ENCODE measurements around the gene ZNF444.
"Not testable (repeated sequence)": the region's sequence is repeated elsewhere in the genome, so short reads cannot be mapped to it uniquely, and the experiment has no call there.

ZNF444 gene

DNA sequence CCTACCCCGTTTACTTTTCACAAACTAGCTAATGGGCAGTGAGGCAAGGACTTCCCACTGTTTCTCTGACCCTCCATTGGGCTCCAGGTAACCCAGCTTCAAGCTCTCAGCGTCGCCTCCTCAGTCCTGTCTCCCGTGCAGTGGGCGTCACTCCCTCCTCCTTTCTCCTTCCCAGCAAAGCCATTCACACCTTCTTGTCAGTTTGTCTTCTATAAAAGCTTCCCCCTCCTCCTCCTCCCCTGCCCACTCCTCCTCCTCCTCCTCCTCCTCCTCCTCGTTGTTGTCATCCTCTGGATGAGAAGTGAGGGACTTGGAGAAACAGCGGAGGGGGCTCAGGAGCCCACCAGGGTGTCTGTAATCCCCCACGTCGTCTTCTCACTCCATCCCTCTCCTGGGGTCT is 33.0 kb downstream of the ZNF444 start:
- H3K4me3 ChIP-seq (ENCODE audit: insufficient read length, low read depth): no peak overlapping the region
- TF ChIP-seq ZNF274 (IDR thresholded peaks at IDR 0.05; ENCODE audit: low read depth, low read length): no peak
- TF ChIP-seq SUZ12 (IDR thresholded peaks at IDR 0.05; ENCODE audit: extremely low read depth, insufficient read depth, insufficient read length): no peak
- no peak for TF ChIP-seq YY1 (IDR thresholded peaks at IDR 0.05; ENCODE audit: insufficient read depth, insufficient read length)
- peaks cover 4% of the 10 kb centered on the region for H3K4me1 ChIP-seq (ENCODE audit: insufficient read depth, insufficient read length)
- no peak overlapping the region for H3K9ac ChIP-seq (ENCODE audit: insufficient read length, low read depth)
- no peak for DNase-seq (ENCODE audit: low read depth, low spot score)
- no peaks in the 10 kb centered on the region for H3K36me3 ChIP-seq (ENCODE audit: insufficient read depth, insufficient read length, low read length)
- peaks cover 7% of the 10 kb centered on the region for H3K27me3 ChIP-seq (ENCODE audit: insufficient read depth, insufficient read length)
- H3K9me3 ChIP-seq (ENCODE audit: insufficient read depth, low read length): no peaks in the 10 kb centered on the region

DNA sequence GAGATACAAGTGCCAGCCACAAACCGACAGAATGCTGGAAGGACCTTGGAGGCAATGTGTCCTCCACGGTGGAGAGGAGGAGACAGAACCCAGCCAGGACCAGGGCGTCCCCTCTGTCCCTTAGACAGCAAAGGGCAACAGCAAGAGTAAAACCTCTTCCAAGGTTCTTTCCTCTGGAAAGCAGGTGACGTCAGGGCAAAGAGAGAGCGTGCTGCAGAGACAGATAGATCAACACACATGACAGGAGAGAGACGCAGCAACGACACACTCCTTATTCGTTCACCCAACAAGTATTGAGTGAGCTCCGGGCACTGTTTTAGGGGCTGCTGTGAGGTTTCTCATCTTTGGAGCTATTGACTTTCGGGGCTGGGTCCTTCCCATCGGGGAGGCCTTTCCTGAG is 33.5 kb downstream of the ZNF444 start:
- peaks cover 7% of the 10 kb centered on the region for H3K27me3 ChIP-seq (ENCODE audit: insufficient read depth, insufficient read length)
- TF ChIP-seq ZNF274 (IDR thresholded peaks at IDR 0.05; ENCODE audit: low read depth, low read length): no peak
- TF ChIP-seq SUZ12 (IDR thresholded peaks at IDR 0.05; ENCODE audit: extremely low read depth, insufficient read depth, insufficient read length): no peak
- peaks cover 4% of the 10 kb centered on the region for H3K4me1 ChIP-seq (ENCODE audit: insufficient read depth, insufficient read length)
- DNase-seq (ENCODE audit: low read depth, low spot score): no peak
- H3K9me3 ChIP-seq (ENCODE audit: insufficient read depth, low read length): no peaks in the 10 kb centered on the region
- H3K9ac ChIP-seq (ENCODE audit: insufficient read length, low read depth): no peak overlapping the region
- no peaks in the 10 kb centered on the region for H3K36me3 ChIP-seq (ENCODE audit: insufficient read depth, insufficient read length, low read length)
- no peak overlapping the region for H3K4me3 ChIP-seq (ENCODE audit: insufficient read length, low read depth)

DNA sequence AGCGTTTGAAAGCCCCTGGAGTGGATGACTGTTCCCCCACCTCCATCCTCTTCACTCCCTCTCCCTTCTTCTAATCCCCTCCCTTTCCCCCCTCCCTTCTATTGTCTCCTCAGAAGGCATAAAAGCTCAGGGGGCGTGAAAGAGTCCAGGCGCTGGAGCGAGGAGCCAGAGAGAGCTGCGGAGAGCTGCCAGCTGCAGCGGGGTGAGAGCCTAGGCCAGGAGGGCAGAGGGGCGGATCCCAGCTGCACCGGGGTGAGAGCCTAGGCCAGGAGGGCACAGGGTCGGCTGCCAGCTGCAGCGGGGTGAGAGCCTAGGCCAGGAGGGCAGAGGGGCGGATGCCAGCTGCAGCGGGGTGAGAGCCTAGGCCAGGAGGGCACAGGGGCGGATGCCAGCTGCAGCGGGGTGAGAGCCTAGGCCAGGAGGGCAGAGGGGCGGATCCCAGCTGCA is 34.8 kb downstream of the ZNF444 start, which contains the start of gene GALP:
Gene GALP, plus strand, starts transcription at position 148 of the 447 bp plus-strand sequence. CDS start 1,101 bp downstream, outside the sequence.
- H3K9me3 ChIP-seq (ENCODE audit: insufficient read depth, low read length); H3K36me3 ChIP-seq (ENCODE audit: insufficient read depth, insufficient read length, low read length); H3K4me1 ChIP-seq (ENCODE audit: insufficient read depth, insufficient read length); H3K4me3 ChIP-seq (ENCODE audit: insufficient read length, low read depth); DNase-seq (ENCODE audit: low read depth, low spot score); H3K27me3 ChIP-seq (ENCODE audit: insufficient read depth, insufficient read length); H3K9ac ChIP-seq (ENCODE audit: insufficient read length, low read depth): not testable (repeated sequence)

DNA sequence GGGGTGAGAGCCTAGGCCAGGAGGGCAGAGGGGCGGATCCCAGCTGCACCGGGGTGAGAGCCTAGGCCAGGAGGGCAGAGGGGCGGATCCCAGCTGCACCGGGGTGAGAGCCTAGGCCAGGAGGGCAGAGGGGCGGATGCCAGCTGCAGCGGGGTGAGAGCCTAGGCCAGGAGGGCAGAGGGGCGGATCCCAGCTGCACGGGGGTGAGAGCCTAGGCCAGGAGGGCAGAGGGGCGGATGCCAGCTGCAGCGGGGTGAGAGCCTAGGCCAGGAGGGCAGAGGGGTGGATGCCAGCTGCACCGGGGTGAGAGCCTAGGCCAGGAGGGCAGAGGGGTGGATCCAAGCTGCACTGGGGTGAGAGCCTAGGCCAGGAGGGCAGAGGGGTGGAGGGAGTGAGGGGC is 35.2 kb downstream of the ZNF444 start:
- not testable (repeated sequence) for H3K27me3 ChIP-seq (ENCODE audit: insufficient read depth, insufficient read length); H3K4me1 ChIP-seq (ENCODE audit: insufficient read depth, insufficient read length); DNase-seq (ENCODE audit: low read depth, low spot score); H3K36me3 ChIP-seq (ENCODE audit: insufficient read depth, insufficient read length, low read length); H3K4me3 ChIP-seq (ENCODE audit: insufficient read length, low read depth); H3K9me3 ChIP-seq (ENCODE audit: insufficient read depth, low read length); H3K9ac ChIP-seq (ENCODE audit: insufficient read length, low read depth)

DNA sequence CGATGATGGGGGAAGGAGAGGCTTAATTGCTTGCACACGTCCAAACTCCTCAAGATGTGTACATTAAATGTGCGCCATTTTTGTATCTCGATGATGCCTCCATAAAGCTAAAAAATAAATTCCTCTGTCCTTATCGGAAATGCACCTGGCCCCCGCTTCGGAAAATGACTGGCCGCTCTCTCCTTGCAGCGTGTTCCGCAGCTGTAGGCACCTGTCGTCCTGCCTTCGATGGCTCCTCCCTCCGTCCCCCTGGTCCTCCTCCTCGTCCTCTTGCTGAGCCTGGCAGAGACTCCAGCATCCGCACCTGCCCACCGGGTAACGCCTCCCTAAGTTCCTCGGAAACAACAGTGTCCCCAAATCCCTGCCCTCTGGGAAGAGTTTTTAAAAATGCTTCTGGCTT is 35.8 kb downstream of the ZNF444 start:
- Histone ChIP-seq H3K27me3 (ENCODE audit: insufficient read depth, insufficient read length) (peaks cover 7% of the 10 kb centered on the region), H3K36me3 (ENCODE audit: insufficient read depth, insufficient read length, low read length) (no peaks in the 10 kb centered on the region), H3K4me1 (ENCODE audit: insufficient read depth, insufficient read length) (peaks cover 4% of the 10 kb centered on the region), H3K9ac (ENCODE audit: insufficient read length, low read depth) (no peak overlapping the region), H3K9me3 (ENCODE audit: insufficient read depth, low read length) (no peaks in the 10 kb centered on the region), H3K4me3 (ENCODE audit: insufficient read length, low read depth) (no peak overlapping the region)
- TF ChIP-seq SUZ12 (IDR thresholded peaks at IDR 0.05; ENCODE audit: extremely low read depth, insufficient read depth, insufficient read length) (no peak), YY1 (IDR thresholded peaks at IDR 0.05; ENCODE audit: insufficient read depth, insufficient read length) (no peak), ZNF274 (IDR thresholded peaks at IDR 0.05; ENCODE audit: low read depth, low read length) (no peak)
- no peak for DNase-seq (ENCODE audit: low read depth, low spot score)

DNA sequence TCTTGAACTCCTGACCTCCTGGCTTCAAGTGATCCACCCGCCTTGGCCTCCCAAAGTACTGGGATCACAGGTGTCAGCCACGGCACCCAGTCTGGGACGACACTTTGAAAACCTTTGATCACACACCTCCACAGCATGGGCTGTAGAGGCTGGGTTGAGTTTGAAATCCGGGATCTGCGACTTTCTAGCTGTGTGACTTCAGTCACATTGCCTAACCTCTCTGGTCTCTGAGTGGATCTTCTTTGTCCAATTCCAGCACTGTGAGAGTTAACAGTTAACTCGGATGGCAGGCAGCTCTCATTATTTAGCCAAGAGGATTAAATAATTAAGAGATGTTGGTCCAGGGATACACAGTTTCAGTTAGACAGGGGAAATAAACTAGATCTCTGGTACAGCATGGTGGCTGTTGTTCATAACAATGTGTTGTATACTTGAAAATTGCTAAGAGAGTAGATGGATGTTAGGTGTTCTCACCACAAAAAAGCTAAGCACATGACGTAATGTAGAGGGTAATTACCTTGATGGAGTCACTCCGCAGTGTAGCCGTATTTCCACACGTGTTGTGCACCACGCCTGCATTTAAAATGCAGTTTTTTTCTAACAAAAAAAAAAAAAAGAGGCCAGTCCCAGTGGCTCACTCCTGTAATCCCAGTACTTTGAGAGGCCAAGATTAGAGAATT is 36.6 kb downstream of the ZNF444 start:
- Histone ChIP-seq H3K9ac (ENCODE audit: insufficient read length, low read depth) (no peak overlapping the region), H3K9me3 (ENCODE audit: insufficient read depth, low read length) (no peaks in the 10 kb centered on the region), H3K36me3 (ENCODE audit: insufficient read depth, insufficient read length, low read length) (no peaks in the 10 kb centered on the region), H3K27me3 (ENCODE audit: insufficient read depth, insufficient read length) (peaks cover 7% of the 10 kb centered on the region), H3K4me3 (ENCODE audit: insufficient read length, low read depth) (no peak overlapping the region), H3K4me1 (ENCODE audit: insufficient read depth, insufficient read length) (peaks cover 4% of the 10 kb centered on the region)
- TF ChIP-seq SUZ12 (IDR thresholded peaks at IDR 0.05; ENCODE audit: extremely low read depth, insufficient read depth, insufficient read length) (no peak), YY1 (IDR thresholded peaks at IDR 0.05; ENCODE audit: insufficient read depth, insufficient read length) (no peak), ZNF274 (IDR thresholded peaks at IDR 0.05; ENCODE audit: low read depth, low read length) (no peak)
- DNase-seq (ENCODE audit: low read depth, low spot score): no peak

DNA sequence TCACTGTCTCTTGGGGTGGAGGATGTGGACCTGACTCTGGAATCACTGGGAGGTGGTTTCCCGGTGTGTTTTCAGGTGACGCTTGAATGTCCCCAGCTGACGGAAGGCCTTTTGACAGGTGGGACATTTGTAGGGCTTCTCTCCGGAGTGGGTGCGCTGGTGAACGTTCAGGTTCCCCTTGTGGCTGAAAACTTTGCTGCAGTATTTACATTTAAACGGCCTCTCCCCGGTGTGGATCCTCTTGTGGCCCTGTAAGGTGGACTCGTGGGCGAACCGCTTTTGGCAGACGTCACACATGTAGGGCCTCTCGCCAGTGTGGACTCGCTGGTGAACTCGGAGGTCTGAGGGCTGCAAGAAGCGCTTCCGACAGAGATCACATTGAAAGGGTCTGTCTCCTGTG is 48.7 kb downstream of the ZNF444 start:
- H3K9ac ChIP-seq (ENCODE audit: insufficient read length, low read depth): no peak overlapping the region
- TF ChIP-seq ZNF274 (IDR thresholded peaks at IDR 0.05; ENCODE audit: low read depth, low read length): no peak
- H3K27me3 ChIP-seq (ENCODE audit: insufficient read depth, insufficient read length): no peaks in the 10 kb centered on the region
- H3K4me3 ChIP-seq (ENCODE audit: insufficient read length, low read depth): no peak overlapping the region
- H3K4me1 ChIP-seq (ENCODE audit: insufficient read depth, insufficient read length): no peaks in the 10 kb centered on the region
- DNase-seq (ENCODE audit: low read depth, low spot score): no peak
- no peaks in the 10 kb centered on the region for H3K9me3 ChIP-seq (ENCODE audit: insufficient read depth, low read length)
- H3K36me3 ChIP-seq (ENCODE audit: insufficient read depth, insufficient read length, low read length): no peaks in the 10 kb centered on the region

DNA sequence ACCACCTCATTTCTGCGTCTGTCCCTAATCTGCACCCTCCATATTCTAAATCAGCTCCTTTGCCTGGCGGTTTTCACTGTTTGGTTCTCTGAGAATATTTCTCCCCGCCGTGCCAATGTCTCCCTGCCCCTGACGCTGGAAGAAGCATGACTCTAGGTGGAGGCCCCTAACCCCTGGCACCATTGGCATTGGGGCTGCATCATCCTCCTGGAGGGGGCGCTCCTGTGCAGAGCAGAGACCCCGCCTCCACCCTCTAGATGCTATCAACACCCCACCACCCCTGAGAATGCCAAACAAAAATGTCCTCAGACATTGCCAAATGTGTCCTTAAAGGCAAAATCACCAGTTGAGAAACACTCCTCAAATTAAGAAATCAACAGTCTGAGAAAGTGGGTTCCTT is 50.0 kb downstream of the ZNF444 start:
- Histone ChIP-seq H3K27me3 (ENCODE audit: insufficient read depth, insufficient read length) (no peaks in the 10 kb centered on the region), H3K9ac (ENCODE audit: insufficient read length, low read depth) (no peak overlapping the region), H3K4me3 (ENCODE audit: insufficient read length, low read depth) (no peak overlapping the region), H3K4me1 (ENCODE audit: insufficient read depth, insufficient read length) (no peaks in the 10 kb centered on the region), H3K9me3 (ENCODE audit: insufficient read depth, low read length) (no peaks in the 10 kb centered on the region), H3K36me3 (ENCODE audit: insufficient read depth, insufficient read length, low read length) (no peaks in the 10 kb centered on the region)
- DNase-seq (ENCODE audit: low read depth, low spot score): no peak
- TF ChIP-seq YY1 (IDR thresholded peaks at IDR 0.05; ENCODE audit: insufficient read depth, insufficient read length) (no peak), ZNF274 (IDR thresholded peaks at IDR 0.05; ENCODE audit: low read depth, low read length) (no peak), SUZ12 (IDR thresholded peaks at IDR 0.05; ENCODE audit: extremely low read depth, insufficient read depth, insufficient read length) (no peak)
